GM19023 (cell line): ENCODE results near the gene RPL7A.

ENCODE experiments used
- ATAC-seq: cut with Tn5 transposase; IDR thresholded peaks from one replicate; pipeline ENCODE4 v1.9.1; 2021; ENCODE audit warnings: mild to moderate bottlenecking, moderate library complexity; ENCODE audit not compliant: unreplicated experiment

The RPL7A gene

DNA sequence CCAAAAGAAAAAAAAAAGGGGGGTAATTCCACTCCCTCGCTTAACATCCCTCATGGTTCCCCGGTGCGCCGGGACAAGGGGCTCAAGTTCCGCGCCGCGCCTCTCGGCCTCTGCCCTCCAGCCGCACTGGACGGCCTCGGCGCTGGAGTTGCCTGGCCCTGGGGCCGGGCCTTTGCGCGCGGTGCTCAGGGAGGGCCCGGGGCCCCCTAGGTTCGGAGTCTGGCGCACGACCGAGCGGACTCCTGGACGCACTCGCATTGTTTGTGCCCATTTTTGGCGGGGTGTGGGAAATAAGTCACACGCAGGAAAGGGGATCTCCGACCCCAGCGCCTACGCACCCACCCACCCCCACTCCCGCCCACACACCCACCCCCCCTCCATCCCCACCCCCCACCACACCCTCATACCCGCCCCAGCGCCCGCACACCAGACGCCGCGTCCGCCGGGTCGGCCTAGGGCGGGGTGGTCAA, 468 bp upstream of the RPL7A start:
- peak; percentile 42 for ATAC-seq

GRCh38 chr9:133348718-133349573, 928 bp downstream of the RPL7A start:
- ATAC-seq, result no peak

- no peak for ATAC-seq
Observed at GRCh38 chr9:133349965-133350616, 2.1 kb downstream of the RPL7A start.

DNA sequence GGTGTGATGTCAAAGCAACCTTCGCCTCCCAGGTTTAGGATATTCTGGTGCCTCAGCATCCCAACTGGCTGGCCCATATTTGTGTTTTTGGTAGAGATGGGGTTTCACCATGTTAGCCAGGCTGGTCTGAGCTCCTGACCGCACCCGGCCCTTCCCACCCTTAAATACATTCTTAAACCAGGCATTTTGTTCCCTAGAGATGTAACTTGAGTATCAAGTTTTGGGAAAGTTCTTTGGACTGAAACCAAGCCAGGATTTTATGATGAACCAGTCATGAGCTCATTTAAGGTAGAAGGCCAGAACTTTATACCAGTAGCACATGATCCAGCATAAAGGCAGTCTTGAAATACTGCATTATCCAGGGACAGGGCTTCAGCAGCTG, 3.5 kb downstream of the RPL7A start:
- ATAC-seq, result no peak

- no peak for ATAC-seq
Observed at GRCh38 chr9:133351908-133352634, 4.1 kb downstream of the RPL7A start.

DNA sequence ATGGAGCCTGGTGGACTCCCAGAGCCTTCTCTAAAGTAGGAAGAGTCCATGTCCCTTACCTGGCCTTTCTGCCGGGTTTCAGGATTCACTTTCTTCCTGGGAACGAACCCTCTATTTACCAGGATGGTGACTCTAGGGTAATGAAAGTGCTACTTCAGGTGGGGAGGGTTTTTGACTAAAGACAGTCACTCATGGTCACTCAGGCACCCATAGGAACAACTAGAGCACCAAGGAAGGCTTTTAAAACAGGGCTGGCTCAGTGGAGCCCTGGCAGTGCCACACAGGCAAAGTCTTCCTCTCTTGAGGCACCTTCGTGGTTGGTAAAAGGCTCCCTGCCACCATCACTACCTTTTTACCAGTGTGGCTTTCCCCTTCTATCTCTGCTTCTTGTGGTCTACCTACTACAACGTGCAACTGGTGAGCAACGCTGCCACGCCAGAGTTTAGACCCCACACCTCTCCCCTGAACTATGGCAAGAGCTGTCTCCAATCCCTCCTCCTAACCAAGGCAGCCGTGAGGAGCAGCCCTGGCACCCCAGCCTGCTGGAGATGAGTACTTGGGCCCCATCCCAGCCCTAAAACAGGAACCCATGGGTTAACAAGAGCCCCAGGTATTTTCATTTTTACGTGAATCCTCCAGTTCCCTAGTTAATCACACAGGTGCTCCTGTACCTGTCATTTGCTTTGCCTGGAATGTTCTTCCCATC, 4.8 kb downstream of the RPL7A start:
- ATAC-seq, result no peak

- no peak for ATAC-seq
Observed at GRCh38 chr9:133353548-133353947, 5.5 kb downstream of the RPL7A start.

DNA sequence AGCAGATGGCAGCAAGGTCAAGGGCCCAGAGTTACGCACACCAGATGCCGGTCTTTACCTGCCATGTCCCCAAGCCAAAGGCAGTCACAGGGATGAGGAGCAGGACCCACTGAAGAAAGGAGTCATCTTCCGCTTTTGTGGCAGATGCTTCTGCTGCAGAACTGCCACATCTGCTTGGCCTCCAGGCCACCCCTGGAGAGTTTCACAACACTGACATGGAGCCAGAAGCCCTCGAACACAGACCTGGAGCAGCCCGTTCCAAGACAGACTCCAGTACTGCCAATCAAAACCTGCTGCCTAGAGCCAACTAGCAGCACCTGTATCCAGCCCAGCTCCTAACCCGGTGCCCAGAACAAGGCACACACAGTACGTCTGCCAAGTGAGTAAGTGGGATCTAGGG, 6.7 kb downstream of the RPL7A start:
- ATAC-seq, result no peak

- ATAC-seq, result peak; percentile 13
Observed at GRCh38 chr9:133355881-133356357, 7.9 kb downstream of the RPL7A start.

GRCh38 chr9:133356391-133357091, 8.5 kb downstream of the RPL7A start, which contains the start of the genes SURF1 and SURF2:
Gene SURF1 (minus strand): TSS chr9:133356487. CDS start chr9:133356453, 34 bp downstream.
Gene SURF2 (plus strand): TSS chr9:133356550. CDS start chr9:133356593, 43 bp downstream.
- peak; percentile 62 for ATAC-seq

GRCh38 chr9:133357656-133358055, 9.6 kb downstream of the RPL7A start:
- no peak for ATAC-seq

GRCh38 chr9:133359399-133360175, 11.6 kb downstream of the RPL7A start:
- ATAC-seq, result no peak

DNA sequence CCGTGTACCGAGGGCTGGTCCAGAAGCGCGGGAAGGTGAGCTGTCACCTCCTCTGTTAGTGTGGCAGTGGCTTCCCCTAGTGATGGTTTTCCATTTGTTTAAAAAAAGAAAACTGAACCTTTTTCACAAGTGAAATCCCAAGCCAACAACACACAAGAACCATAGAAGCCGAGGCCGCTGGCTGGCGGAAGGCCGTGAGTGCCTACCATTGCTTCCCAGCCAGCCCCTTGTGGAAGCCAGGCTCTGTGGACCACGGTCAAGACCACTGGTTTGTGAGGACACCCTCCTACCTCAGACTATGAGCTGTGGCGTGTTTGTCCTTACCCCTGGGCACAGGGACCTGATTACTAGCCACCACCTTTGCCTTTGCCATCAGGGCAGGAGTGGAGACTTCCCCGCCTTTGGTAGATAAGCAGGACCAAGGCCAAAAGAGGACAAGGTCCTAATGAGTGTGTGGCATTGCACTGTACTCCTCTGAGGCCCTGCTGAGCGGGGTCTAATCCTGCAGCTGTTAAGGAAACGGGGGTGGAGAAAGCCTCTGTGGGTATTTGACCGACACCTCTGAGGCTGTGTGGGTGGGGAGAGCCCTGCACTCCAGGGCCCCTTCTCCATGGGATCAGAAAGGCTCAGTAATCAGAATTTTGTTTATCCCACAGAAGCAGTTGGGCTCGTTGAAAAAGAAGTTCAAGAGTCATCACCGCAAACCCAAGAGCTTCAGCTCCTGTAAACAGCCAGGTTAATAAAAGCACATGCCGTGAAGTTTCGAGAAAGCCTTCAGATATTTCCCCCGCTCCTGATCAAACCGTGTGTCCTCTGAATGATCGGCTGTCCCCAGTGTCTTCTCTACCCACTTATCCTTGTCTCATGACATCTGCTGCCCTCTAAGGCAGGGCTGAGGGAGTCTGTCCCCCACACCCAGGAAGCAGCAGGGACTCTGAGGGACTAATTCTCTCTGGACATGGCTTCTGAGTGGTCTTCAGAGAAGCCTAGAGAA, 12.7 kb downstream of the RPL7A start:
- no peak for ATAC-seq

DNA sequence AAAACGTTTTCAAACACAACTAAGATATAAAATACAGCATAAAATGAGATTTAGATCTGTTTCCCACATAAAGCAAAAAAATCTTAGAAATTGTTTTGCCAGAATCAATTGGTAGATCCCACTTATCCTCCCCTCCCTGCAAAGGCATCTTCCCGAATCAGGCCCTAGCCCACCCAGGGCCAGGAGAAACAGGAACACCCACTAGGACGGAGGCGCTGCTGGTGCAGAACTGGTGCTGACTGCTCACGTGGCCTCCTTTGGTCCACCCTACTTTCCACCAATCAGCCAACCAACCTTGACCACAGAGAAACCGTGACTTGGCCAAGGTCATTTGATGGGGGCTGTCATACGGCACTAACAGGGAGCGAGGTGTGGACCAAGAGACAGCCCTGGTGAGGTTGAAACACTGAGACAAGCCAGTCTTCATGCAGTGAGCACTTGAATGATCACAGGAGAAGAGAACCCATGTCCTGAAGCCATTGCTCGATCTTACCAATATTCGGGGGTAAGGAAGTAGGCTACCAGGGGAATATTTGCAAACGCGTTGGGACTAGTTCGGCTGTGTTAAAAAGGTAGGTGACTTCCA, 13.6 kb downstream of the RPL7A start:
- no peak for ATAC-seq

DNA sequence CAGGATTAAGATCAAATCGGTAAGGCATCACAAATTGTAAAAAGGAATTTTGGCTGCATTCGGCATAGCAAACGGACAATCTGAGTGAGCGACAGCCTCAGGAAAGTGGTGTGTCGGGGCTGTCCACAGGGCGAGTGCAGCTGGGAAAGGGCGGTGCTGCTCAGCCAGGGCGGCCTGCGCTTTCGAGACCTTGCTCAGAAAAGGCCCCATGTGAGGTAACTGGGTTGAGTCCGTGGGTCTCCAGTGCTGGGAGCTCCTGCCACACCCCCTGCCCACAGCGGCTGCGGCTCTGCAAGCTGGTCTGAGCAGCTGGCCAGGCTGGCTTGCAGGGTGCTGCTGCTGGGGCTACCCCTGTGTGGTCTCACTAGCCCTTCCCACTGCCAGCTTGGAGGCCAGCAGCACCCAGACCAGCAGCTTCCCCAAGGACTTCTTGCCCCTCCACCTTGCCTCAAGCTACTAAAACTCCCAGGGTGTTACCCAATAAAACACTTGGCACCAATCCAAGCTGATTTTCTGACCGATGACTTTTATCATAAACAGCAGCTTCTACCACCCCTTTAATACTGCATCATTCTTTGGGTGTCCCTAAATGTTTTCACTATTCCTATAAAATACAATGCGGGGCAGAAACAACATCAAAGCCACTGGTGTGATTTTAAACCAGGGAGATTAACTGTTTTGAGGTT, 14.5 kb downstream of the RPL7A start:
- ATAC-seq, result no peak

DNA sequence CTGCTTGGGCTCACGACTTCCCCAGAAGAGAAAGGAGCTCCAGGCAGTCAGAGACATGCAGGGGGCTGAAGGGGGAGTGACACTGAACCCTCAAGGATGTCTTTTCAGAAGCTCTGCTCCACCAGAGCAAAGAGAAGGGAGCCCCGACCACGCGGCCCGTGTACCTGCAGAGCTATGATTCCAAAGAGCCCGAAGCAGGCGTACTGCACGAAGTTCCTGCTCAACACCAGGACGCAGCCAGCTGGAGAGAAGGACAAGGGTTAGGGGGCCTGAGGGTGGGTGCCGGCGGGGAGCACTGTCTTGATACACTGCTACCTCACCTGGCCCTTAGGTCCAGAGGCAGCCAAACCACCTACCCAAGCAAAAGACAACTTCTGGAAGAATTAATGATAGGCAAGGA, 18.4 kb downstream of the RPL7A start:
- ATAC-seq, result no peak

- ATAC-seq, result no peak
Observed at GRCh38 chr9:133367221-133367620, 19.2 kb downstream of the RPL7A start.
